Progenitor cell of endocrine pancreas (in vitro differentiated cells): ENCODE data around the gene FARS2. TPM values are rescaled to one million over a fixed set of nuclear protein-coding genes. Genes with fewer than 3 reads are reported as not detected.

Experiments
- DNase-seq: peaks from one replicate; pipeline ENCODE4 v3.0.0; 2021; ENCODE audit warnings: low spot score; ENCODE audit not compliant: unreplicated experiment
- H3K27ac Mint-ChIP-seq: 2 replicates; pipeline ENCODE4 v1.8.0; 2021; ENCODE audit warnings: mild to moderate bottlenecking, moderate library complexity, mixed read lengths
- H3K27me3 Mint-ChIP-seq: 2 replicates; pipeline ENCODE4 v1.8.0; 2021; ENCODE audit warnings: mixed read lengths
- H3K36me3 Mint-ChIP-seq: 2 replicates; pipeline ENCODE4 v1.8.0; 2022; ENCODE audit warnings: mixed read lengths; ENCODE audit not compliant: insufficient read depth
- H3K4me1 Mint-ChIP-seq: 2 replicates; pipeline ENCODE4 v1.8.0; 2021; ENCODE audit warnings: low read depth, mixed read lengths
- H3K4me3 Mint-ChIP-seq: 2 replicates; pipeline ENCODE4 v1.8.0; 2021; ENCODE audit warnings: low read depth, mild to moderate bottlenecking, moderate library complexity, mixed read lengths
- H3K9me3 Mint-ChIP-seq: 2 replicates; pipeline ENCODE4 v1.8.0; 2021; ENCODE audit warnings: low read depth, mixed read lengths
- total RNA-seq: library from RNA; stranded (reverse); gene quantifications from 2 replicates; pipeline ENCODE4 v1.2.1, GENCODE V29; 2021
- TF ChIP-seq, protein P1 (sequence below): fragments of 200-600 bp; sonication (generic); IDR thresholded peaks from one replicate; pipeline ENCODE4 v1.5.0; 2021; ENCODE audit warnings: antibody characterized with exemption, mild to moderate bottlenecking; ENCODE audit not compliant: unreplicated experiment

FARS2 gene
- total RNA-seq, 1 donor from 2014 or later = 20.8 TPM

DNA sequence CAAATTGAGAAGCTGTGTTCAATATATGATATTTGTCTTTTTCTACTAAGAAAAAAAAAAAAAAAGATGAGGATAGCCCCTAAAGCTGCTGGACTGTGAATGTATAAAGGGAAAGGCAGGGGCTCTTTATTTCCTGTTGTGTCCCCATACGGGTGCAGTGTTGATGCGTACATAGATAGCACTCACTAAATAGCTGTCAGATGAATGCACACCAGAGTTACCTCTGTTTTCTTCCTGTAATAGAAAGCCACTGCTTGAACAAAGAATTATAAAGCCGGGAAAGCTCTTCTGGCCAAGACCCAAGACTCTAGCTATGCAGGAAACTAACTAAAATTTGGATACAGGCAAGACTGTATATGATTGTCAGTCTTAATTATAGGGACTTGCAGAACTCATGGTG is 260.0 kb downstream of the FARS2 start:
- TF ChIP-seq, protein P1, sequence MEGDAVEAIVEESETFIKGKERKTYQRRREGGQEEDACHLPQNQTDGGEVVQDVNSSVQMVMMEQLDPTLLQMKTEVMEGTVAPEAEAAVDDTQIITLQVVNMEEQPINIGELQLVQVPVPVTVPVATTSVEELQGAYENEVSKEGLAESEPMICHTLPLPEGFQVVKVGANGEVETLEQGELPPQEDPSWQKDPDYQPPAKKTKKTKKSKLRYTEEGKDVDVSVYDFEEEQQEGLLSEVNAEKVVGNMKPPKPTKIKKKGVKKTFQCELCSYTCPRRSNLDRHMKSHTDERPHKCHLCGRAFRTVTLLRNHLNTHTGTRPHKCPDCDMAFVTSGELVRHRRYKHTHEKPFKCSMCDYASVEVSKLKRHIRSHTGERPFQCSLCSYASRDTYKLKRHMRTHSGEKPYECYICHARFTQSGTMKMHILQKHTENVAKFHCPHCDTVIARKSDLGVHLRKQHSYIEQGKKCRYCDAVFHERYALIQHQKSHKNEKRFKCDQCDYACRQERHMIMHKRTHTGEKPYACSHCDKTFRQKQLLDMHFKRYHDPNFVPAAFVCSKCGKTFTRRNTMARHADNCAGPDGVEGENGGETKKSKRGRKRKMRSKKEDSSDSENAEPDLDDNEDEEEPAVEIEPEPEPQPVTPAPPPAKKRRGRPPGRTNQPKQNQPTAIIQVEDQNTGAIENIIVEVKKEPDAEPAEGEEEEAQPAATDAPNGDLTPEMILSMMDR = no peak
- Mint-ChIP-seq H3K4me1 (no peaks in the 10 kb centered on the region), H3K36me3 (no peaks in the 10 kb centered on the region), H3K27ac (no peak overlapping the region), H3K9me3 (no peaks in the 10 kb centered on the region), H3K4me3 (no peak overlapping the region), H3K27me3 (no peaks in the 10 kb centered on the region)
- DNase-seq = no peak

DNA sequence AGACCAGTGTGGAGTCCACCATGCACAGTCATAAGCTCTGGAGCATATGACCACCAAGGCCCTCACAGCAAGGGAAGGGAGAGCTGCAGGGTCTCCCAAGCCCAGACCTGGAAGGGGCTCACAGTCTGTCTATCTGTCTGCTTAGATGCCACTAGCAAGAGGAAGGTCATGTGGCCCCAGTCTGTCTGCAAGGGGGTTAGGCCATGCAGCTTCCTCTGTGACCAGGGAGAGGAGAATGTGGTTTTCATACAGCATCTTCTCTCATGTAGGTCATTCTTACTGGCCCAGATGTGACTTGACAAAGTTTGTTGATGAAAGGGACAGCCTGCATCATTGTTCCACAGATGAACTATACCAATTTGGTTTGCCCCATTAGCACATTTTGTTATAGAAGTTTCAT is 260.8 kb downstream of the FARS2 start:
- Mint-ChIP-seq H3K4me3 (no peak overlapping the region), H3K4me1 (no peaks in the 10 kb centered on the region), H3K36me3 (no peaks in the 10 kb centered on the region), H3K9me3 (no peaks in the 10 kb centered on the region), H3K27me3 (no peaks in the 10 kb centered on the region), H3K27ac (no peak overlapping the region)
- no peak for DNase-seq
- TF ChIP-seq, protein P1 = no peak

DNA sequence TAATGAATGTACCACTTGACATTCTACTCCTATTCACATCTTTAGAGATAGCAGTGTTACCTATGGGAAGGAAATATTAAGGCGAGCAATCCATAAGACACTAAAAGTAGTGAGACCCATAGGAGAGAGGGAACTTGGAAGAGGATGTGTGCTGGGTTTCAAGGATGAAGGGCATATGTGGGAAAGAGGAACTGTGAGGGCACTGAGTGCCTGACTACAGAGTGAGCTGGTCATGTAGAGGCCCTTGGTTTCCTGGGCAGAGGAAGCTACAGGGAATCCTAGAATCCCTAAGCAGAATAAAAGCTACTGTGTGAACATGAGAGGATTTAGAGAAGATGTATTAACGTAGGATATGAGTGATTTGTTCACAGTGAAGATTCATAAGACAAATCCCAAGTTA is 262.8 kb downstream of the FARS2 start:
- H3K27me3 Mint-ChIP-seq = no peaks in the 10 kb centered on the region
- H3K9me3 Mint-ChIP-seq = no peaks in the 10 kb centered on the region
- H3K4me3 Mint-ChIP-seq = no peak overlapping the region
- no peak for DNase-seq
- TF ChIP-seq, protein P1 = no peak
- H3K36me3 Mint-ChIP-seq = no peaks in the 10 kb centered on the region
- no peaks in the 10 kb centered on the region for H3K4me1 Mint-ChIP-seq
- no peak overlapping the region for H3K27ac Mint-ChIP-seq

DNA sequence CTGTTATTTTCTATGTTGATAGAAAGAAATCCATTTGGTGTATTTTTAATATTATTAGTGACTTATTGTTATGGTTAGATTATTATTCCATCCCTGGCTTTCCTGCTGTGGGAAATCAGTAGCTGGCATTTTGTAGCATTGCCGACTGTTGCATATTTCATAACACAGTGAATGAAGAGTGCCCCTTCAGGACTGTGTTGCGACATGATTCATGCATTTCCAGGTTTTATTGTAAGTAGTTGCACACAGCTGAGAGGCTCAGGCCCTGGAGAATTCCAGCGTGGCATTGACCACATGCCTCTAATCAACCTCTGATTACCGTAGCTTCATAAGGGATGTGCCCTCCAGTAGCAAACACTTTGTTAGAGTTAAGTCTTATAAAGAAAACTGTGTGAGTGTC is 263.9 kb downstream of the FARS2 start:
- H3K27me3 Mint-ChIP-seq = no peaks in the 10 kb centered on the region
- H3K4me3 Mint-ChIP-seq = no peak overlapping the region
- no peaks in the 10 kb centered on the region for H3K36me3 Mint-ChIP-seq
- TF ChIP-seq, protein P1 = no peak
- DNase-seq = no peak
- no peak overlapping the region for H3K27ac Mint-ChIP-seq
- H3K9me3 Mint-ChIP-seq = no peaks in the 10 kb centered on the region
- H3K4me1 Mint-ChIP-seq = no peaks in the 10 kb centered on the region

DNA sequence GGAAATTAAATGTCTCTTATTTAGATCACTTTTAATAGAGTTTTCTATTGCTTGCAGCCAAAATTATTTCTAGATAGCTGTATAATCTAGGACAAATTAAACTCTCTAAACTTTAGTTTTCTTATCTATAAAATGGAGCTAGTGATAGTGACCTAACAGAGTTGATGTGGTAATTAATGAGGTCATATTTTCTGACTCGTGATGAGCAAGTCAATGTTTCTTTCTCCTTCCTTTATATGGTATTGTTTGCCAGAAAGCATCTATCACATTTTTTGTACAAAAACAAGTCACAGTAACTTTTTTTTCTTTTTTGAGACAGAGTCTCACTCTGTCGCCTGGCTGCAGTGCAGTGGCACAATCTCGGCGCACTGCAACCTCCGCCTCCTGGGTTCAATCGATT is 267.7 kb downstream of the FARS2 start:
- Mint-ChIP-seq H3K4me3 (no peak overlapping the region), H3K4me1 (no peaks in the 10 kb centered on the region), H3K9me3 (no peaks in the 10 kb centered on the region), H3K27ac (no peak overlapping the region), H3K36me3 (no peaks in the 10 kb centered on the region), H3K27me3 (no peaks in the 10 kb centered on the region)
- TF ChIP-seq, protein P1 = no peak
- no peak for DNase-seq
